HG02973 (cell line): ENCODE results near the gene DELE1.

Source experiments
- ATAC-seq: cut with Tn5 transposase; IDR thresholded peaks from one replicate; pipeline ENCODE4 v1.9.1; 2021; ENCODE audit warnings: moderate library complexity; ENCODE audit not compliant: unreplicated experiment

DELE1 gene

GRCh38 chr5:141922827-141923447 is 734 bp upstream of the DELE1 start:
- peak; percentile 5 for ATAC-seq

- no peak for ATAC-seq
Measured at GRCh38 chr5:141926434-141926833, 2.8 kb downstream of the DELE1 start.

- ATAC-seq, result no peak
Measured at GRCh38 chr5:141928051-141928450, 4.4 kb downstream of the DELE1 start.

GRCh38 chr5:141929398-141930058 is 5.9 kb downstream of the DELE1 start:
- ATAC-seq, result no peak

GRCh38 chr5:141931694-141932093 is 8.0 kb downstream of the DELE1 start:
- ATAC-seq, result no peak

- ATAC-seq, result no peak
Measured at GRCh38 chr5:141933151-141933550, 9.5 kb downstream of the DELE1 start.

GRCh38 chr5:141934099-141934844 is 10.6 kb downstream of the DELE1 start:
- no peak for ATAC-seq

GRCh38 chr5:141935538-141935937 is 11.9 kb downstream of the DELE1 start:
- ATAC-seq, result no peak

- ATAC-seq, result no peak
Measured at GRCh38 chr5:141940695-141941271, 17.1 kb downstream of the DELE1 start.

GRCh38 chr5:141941307-141941706 is 17.6 kb downstream of the DELE1 start:
- no peak for ATAC-seq

- no peak for ATAC-seq
Measured at GRCh38 chr5:141941779-141942178, 18.1 kb downstream of the DELE1 start.

- ATAC-seq, result no peak
Measured at GRCh38 chr5:141942185-141942857, 18.6 kb downstream of the DELE1 start.

GRCh38 chr5:141944076-141944475 is 20.4 kb downstream of the DELE1 start:
- no peak for ATAC-seq

GRCh38 chr5:141945511-141946051 is 21.9 kb downstream of the DELE1 start:
- no peak for ATAC-seq

- ATAC-seq, result no peak
Measured at GRCh38 chr5:141947316-141947715, 23.6 kb downstream of the DELE1 start.

GRCh38 chr5:141948812-141949211 is 25.1 kb downstream of the DELE1 start:
- no peak for ATAC-seq

GRCh38 chr5:141949511-141949910 is 25.8 kb downstream of the DELE1 start:
- no peak for ATAC-seq

GRCh38 chr5:141950207-141951005 is 26.7 kb downstream of the DELE1 start:
- ATAC-seq, result no peak

GRCh38 chr5:141951332-141951781 is 27.7 kb downstream of the DELE1 start:
- no peak for ATAC-seq

GRCh38 chr5:141952020-141952419 is 28.3 kb downstream of the DELE1 start:
- no peak for ATAC-seq
